K562 (cell line): ENCODE measurements around the gene EFNA2. TPM values are rescaled to one million over a fixed set of nuclear protein-coding genes. Genes with fewer than 3 reads are reported as not detected.

ENCODE experiments used
- GABPA ChIP-seq: fragments of 200-800 bp; sonication (Bioruptor generic); conservative IDR thresholded peaks from 2 replicates; pipeline ENCODE4 v1.6.1; 2016; ENCODE audit warnings: low read depth, missing genetic modification characterization, missing compliant biosample characterization
- MBD2 ChIP-seq: sonication (generic); IDR thresholded peaks from 2 replicates; pipeline ENCODE4 v1.6.1; 2016; ENCODE audit warnings: low read depth, borderline replicate concordance
- RFX5 ChIP-seq: IDR thresholded peaks from 2 replicates; pipeline ENCODE4 v1.6.1; 2011; ENCODE audit warnings: low read depth, mild to moderate bottlenecking, improper control_type of control experiment, low read length
- TAF9B ChIP-seq: fragments of 450-650 bp; IDR thresholded peaks from 2 replicates; pipeline ENCODE4 v1.6.1; 2018; ENCODE audit warnings: mild to moderate bottlenecking; ENCODE audit not compliant: partially characterized antibody
- TFAP4 ChIP-seq: sonication (generic); formaldehyde crosslinking; IDR thresholded peaks from 2 replicates; pipeline ENCODE4 v1.8.0; 2022; ENCODE audit warnings: missing genetic modification reagents, mild to moderate bottlenecking, moderate library complexity, borderline replicate concordance
- ZNF518B ChIP-seq: fragments of 250-450 bp; sonication (Bioruptor Pico); IDR thresholded peaks from 2 replicates; pipeline ENCODE4 v1.5.0; 2021; ENCODE audit warnings: mild to moderate bottlenecking, moderate library complexity
- ZZZ3 ChIP-seq: fragments of 450-650 bp; IDR thresholded peaks from 2 replicates; pipeline ENCODE4 v1.6.1; 2016; ENCODE audit warnings: antibody characterized with exemption, mild to moderate bottlenecking, moderate library complexity
- polyA plus RNA-seq, 8 experiments: library from polyadenylated mRNA; depleted of rRNA in 4 of 8; stranded (reverse) in 5 of 8; unstranded in 3 of 8; fragments of >200 nt; fragmentation: Nextera tagmentation in 2 of 8; fragmentation: Illumina TruSeq in 1 of 8; extraction: Ambion mirVana in 2 of 8; extraction: Trizol in 1 of 8; gene quantifications; 2 replicates each; pipeline versions ENCODE4 v1.2.1 to v1.2.3, GENCODE V29; 2011 to 2014; ENCODE audit warnings: inconsistent platforms in 1 of 8, missing spikeins in 1 of 8
- total RNA-seq, 7 experiments: library from RNA; depleted of rRNA in 6 of 7; stranded (reverse); fragments of >200 nt in 6 of 7; fragmentation: Illumina TruSeq in 2 of 7; extraction: Trizol in 2 of 7; gene quantifications; 2 replicates each; pipeline versions ENCODE4 v1.2.1 to v1.2.3, GENCODE V29; 2011 to 2021; ENCODE audit warnings: low replicate concordance in 1 of 7

Gene EFNA2
- total and polyA plus RNA-seq, 9 of the 15 experiments (the other 6 are each of a cell fraction or from before 2014, with no cell fraction given) = 0.11 to 0.44 (median 0.15) TPM; not detected in 6

GRCh38 chr19:1269065-1269477, 16.6 kb upstream of the EFNA2 start, which contains the start of gene CIRBP (continued):
- peak; percentile 61 for TF ChIP-seq TFAP4 (CRISPR knock-in tag)
- no peak for TF ChIP-seq TAF9B
- TF ChIP-seq RFX5 = no peak; the same call in 1 of the 2 replicates
- no peak for TF ChIP-seq ZZZ3
- TF ChIP-seq MBD2 = peak; percentile 86; the same call in 1 of the 2 replicates
- no peak for TF ChIP-seq GABPA (tag)
- TF ChIP-seq ZNF518B = no peak
